ENCODE data around the gene FGB.

DNA sequence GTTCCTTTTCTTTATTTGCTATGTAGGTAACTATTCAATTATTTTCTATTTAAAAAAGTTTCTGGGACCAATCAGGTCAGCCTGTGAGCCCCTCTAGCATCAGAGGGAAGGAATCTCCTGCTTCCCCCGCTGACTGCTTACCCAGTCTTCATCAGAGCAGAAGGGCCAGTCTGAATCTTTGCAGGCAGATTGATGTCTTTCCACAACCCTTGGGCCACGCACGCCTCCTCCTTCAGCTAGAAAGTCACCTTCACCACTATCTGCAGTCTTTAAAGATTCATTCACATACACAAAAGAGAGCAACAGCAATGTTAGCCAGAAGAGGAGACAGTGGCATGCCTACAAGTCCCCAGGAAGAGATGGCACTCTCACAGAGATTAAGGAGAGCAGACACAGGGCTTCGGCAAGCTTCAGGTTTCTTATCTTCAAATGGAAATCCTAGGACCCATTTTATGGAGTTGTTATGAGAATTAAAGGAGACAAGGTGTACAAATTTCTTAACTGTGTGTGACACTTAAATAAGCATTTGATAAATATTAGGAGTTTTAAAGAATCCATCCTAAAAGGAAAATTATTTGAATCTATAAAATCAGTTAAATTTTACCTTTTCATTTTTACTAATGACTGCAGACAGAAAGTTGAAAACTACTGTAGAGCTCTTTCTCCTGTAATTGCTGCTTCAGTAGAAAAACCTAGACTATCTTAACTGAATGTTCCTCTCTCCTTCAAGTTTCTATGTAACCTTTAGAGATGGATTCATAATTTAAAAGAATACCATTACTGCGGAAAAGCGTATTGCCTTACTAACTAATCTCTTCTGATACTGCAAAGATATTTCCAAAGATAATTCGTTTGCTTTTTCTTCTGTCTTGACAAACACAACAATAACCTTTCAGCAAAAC is 26.7 kb downstream of the FGB start:
- TF ChIP-seq TCF12 (IDR thresholded peaks at IDR 0.05; ENCODE audit: low read depth): no peak
- TF ChIP-seq CEBPB (IDR thresholded peaks at IDR 0.05): no peak
- no peak for TF ChIP-seq NFIC (IDR thresholded peaks at IDR 0.05)
- no peak for TF ChIP-seq EP300 (IDR thresholded peaks at IDR 0.05; ENCODE audit: borderline replicate concordance)
- TF ChIP-seq, protein P1, sequence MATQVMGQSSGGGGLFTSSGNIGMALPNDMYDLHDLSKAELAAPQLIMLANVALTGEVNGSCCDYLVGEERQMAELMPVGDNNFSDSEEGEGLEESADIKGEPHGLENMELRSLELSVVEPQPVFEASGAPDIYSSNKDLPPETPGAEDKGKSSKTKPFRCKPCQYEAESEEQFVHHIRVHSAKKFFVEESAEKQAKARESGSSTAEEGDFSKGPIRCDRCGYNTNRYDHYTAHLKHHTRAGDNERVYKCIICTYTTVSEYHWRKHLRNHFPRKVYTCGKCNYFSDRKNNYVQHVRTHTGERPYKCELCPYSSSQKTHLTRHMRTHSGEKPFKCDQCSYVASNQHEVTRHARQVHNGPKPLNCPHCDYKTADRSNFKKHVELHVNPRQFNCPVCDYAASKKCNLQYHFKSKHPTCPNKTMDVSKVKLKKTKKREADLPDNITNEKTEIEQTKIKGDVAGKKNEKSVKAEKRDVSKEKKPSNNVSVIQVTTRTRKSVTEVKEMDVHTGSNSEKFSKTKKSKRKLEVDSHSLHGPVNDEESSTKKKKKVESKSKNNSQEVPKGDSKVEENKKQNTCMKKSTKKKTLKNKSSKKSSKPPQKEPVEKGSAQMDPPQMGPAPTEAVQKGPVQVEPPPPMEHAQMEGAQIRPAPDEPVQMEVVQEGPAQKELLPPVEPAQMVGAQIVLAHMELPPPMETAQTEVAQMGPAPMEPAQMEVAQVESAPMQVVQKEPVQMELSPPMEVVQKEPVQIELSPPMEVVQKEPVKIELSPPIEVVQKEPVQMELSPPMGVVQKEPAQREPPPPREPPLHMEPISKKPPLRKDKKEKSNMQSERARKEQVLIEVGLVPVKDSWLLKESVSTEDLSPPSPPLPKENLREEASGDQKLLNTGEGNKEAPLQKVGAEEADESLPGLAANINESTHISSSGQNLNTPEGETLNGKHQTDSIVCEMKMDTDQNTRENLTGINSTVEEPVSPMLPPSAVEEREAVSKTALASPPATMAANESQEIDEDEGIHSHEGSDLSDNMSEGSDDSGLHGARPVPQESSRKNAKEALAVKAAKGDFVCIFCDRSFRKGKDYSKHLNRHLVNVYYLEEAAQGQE (IDR thresholded peaks at IDR 0.05; ENCODE audit: low read depth): no peak
- no peak for TF ChIP-seq ZBTB7A (IDR thresholded peaks at IDR 0.05; ENCODE audit: low read depth)
- TF ChIP-seq CREB1 (IDR thresholded peaks at IDR 0.05; ENCODE audit: low read depth): no peak
- no peak for TF ChIP-seq TAF1 (IDR thresholded peaks at IDR 0.05; ENCODE audit: low read depth)
- no peak for TF ChIP-seq EGR1 (IDR thresholded peaks at IDR 0.05)
